HCT116 (cell line): Measurements from ENCODE around the gene DNM3. TPM values are rescaled to one million over a fixed set of nuclear protein-coding genes. Genes with fewer than 3 reads are reported as not detected.

ENCODE experiments used
- ATAC-seq: fragments of 200-7000 bp; cut with Tn5 transposase; 2 replicates; pipeline ENCODE4 v1.9.1; 2020; ENCODE audit warnings: mild to moderate bottlenecking, moderate library complexity
- BruUV-seq: library from RNA; stranded (reverse); fragments of 400-500 nt; replicated peaks from 2 replicates; lab custom pipeline; 2021; lab: Mats Ljungman, UMichigan
- CTCF ChIA-PET: fragments of 300-600 bp; sonication (Branson Sonifier 250); formaldehyde crosslinking; loops from one replicate; lab custom pipeline; 2021; ENCODE audit warnings: antibody characterized with exemption; lab: Charles Lee
- POLR2A ChIA-PET: fragments of 300-600, 350-600 bp; sonication (Branson Sonifier 250); formaldehyde crosslinking; loops from one replicate; lab custom pipeline; 2021; ENCODE audit warnings: antibody characterized with exemption; lab: Charles Lee
- RAD21 ChIA-PET, 2 experiments: fragments of 300-600 bp; sonication (Branson Sonifier 250); formaldehyde crosslinking; loops; one replicate each; lab custom pipeline; 2023; ENCODE audit warnings: low total read pairs in 2 of 2; ENCODE audit not compliant: uncharacterized antibody in 2 of 2, unreplicated experiment in 2 of 2, low non-redundant PET in 1 of 2; lab: Charles Lee
- DNase-seq: peaks from one replicate; pipeline ENCODE4 v3.0.0-alpha.2; 2010; ENCODE audit warnings: low read depth, low spot score
- H2AFZ ChIP-seq: fragments of 200-600 bp; shearing (Covaris generic), sonication (generic); 2 replicates; pipeline ENCODE4 v1.6.1; 2017; ENCODE audit warnings: low read depth, mixed run types, mixed read lengths, antibody characterized with exemption, low read length; ENCODE audit not compliant: poor library complexity, severe bottlenecking
- H3K27ac ChIP-seq: 2 replicates; pipeline ENCODE4 v1.5.1; 2012; ENCODE audit warnings: low read depth, low read length
- H3K27me3 ChIP-seq: fragments of 200-600 bp; sonication (generic); 2 replicates; pipeline ENCODE4 v1.6.1; 2016; ENCODE audit warnings: mixed run types, low read length, mixed read lengths; ENCODE audit not compliant: insufficient read depth
- H3K36me3 ChIP-seq, 2 experiments: fragments of 200-500 bp in 1 of 2; fragments of 200-600 bp in 1 of 2; sonication (Bioruptor generic) in 1 of 2; sonication (generic) in 1 of 2; 2 replicates each; pipeline versions ENCODE4 v1.5.1 to v1.6.1; 2014 to 2016; ENCODE audit warnings: low read length in 2 of 2, inconsistent platforms in 1 of 2, mixed read lengths in 1 of 2, mixed run types in 1 of 2; ENCODE audit not compliant: insufficient read depth in 2 of 2, control insufficient read depth in 1 of 2
- H3K4me1 ChIP-seq, 2 experiments: fragments of 200-600 bp in 1 of 2; sonication (generic) in 1 of 2; 2 replicates each; pipeline versions ENCODE4 v1.5.1 to v1.6.1; 2012 to 2017; ENCODE audit warnings: low read length in 2 of 2, inconsistent platforms in 1 of 2, mild to moderate bottlenecking in 1 of 2, mixed read lengths in 1 of 2, mixed run types in 1 of 2, moderate library complexity in 1 of 2; ENCODE audit not compliant: insufficient read depth in 2 of 2, control insufficient read depth in 1 of 2
- H3K4me2 ChIP-seq: fragments of 200-600 bp; sonication (generic); 2 replicates; pipeline ENCODE4 v1.6.1; 2017; ENCODE audit warnings: mixed run types, low read length, mixed read lengths
- H3K4me3 ChIP-seq, 2 experiments: fragments of 200-600 bp in 1 of 2; sonication (generic) in 1 of 2; replicated peaks in 1 of 2; 2 replicates each; pipeline ENCODE4 v1.5.1; 2011 to 2016; ENCODE audit warnings: low read length in 2 of 2, control low read depth in 1 of 2, low read depth in 1 of 2, mild to moderate bottlenecking in 1 of 2, mixed read lengths in 1 of 2, mixed run types in 1 of 2
- H3K79me2 ChIP-seq: fragments of 200-600 bp; sonication (generic); 2 replicates; pipeline ENCODE4 v1.6.1; 2017; ENCODE audit warnings: mild to moderate bottlenecking, mixed run types, low read length, moderate library complexity, mixed read lengths; ENCODE audit not compliant: insufficient read depth
- H3K9ac ChIP-seq: fragments of 200-600 bp; sonication (generic); 2 replicates; pipeline ENCODE4 v1.6.1; 2016; ENCODE audit warnings: low read length, mixed read lengths
- H3K9me2 ChIP-seq: fragments of 200-600 bp; sonication (generic), shearing (Covaris generic); 2 replicates; pipeline ENCODE4 v1.6.1; 2017; ENCODE audit warnings: mixed run types, mild to moderate bottlenecking, moderate library complexity; ENCODE audit not compliant: insufficient read depth
- H3K9me3 ChIP-seq, 2 experiments: fragments of 200-500 bp in 1 of 2; fragments of 200-600 bp in 1 of 2; sonication (Bioruptor generic) in 1 of 2; sonication (generic) in 1 of 2; 2 replicates each; pipeline ENCODE4 v1.6.1; 2014 to 2017; ENCODE audit warnings: low read length in 2 of 2, mixed read lengths in 2 of 2, inconsistent platforms in 1 of 2, low read depth in 1 of 2, mild to moderate bottlenecking in 1 of 2, mixed run types in 1 of 2, moderate library complexity in 1 of 2; ENCODE audit not compliant: control insufficient read depth in 1 of 2, insufficient read depth in 1 of 2
- H4K20me1 ChIP-seq: fragments of 200-600 bp; sonication (generic), shearing (Covaris generic); 2 replicates; pipeline ENCODE4 v1.6.1; 2017; ENCODE audit warnings: mixed run types, mild to moderate bottlenecking, moderate library complexity; ENCODE audit not compliant: insufficient read depth
- ATF3 ChIP-seq: IDR thresholded peaks from 2 replicates; pipeline ENCODE4 v1.6.1; 2012
- CBX3 ChIP-seq: IDR thresholded peaks from 2 replicates; pipeline ENCODE4 v1.6.1; 2012; ENCODE audit warnings: low read depth
- CTCF ChIP-seq, 3 experiments: fragments of 200-600 bp in 1 of 3; sonication (generic) in 1 of 3; IDR thresholded peaks in 2 of 3; conservative IDR thresholded peaks in 1 of 3; 2 replicates each; pipeline ENCODE4 v1.5.1; 2012 to 2017; ENCODE audit warnings: low read depth in 2 of 3, low read length in 2 of 3, antibody characterized with exemption in 1 of 3, borderline replicate concordance in 1 of 3, control low read depth in 1 of 3, mild to moderate bottlenecking in 1 of 3, mixed read lengths in 1 of 3, mixed run types in 1 of 3, moderate library complexity in 1 of 3; ENCODE audit not compliant: insufficient read depth in 1 of 3
- EGR1 ChIP-seq: IDR thresholded peaks from 2 replicates; pipeline ENCODE4 v1.6.1; 2012; ENCODE audit warnings: low read depth
- EZH2 ChIP-seq: fragments of 200-600 bp; sonication (generic); IDR thresholded peaks from 2 replicates; pipeline ENCODE4 v1.6.1; 2017; ENCODE audit warnings: antibody characterized with exemption, mixed run types
- FOSL1 ChIP-seq: IDR thresholded peaks from 2 replicates; pipeline ENCODE4 v1.6.1; 2012; ENCODE audit warnings: low read depth
- JUND ChIP-seq: IDR thresholded peaks from 2 replicates; pipeline ENCODE4 v1.6.1; 2012
- MAX ChIP-seq: IDR thresholded peaks from 2 replicates; pipeline ENCODE4 v1.6.1; 2012
- POLR2A ChIP-seq: IDR thresholded peaks from 2 replicates; pipeline ENCODE4 v1.7.0; 2011; ENCODE audit warnings: borderline replicate concordance; ENCODE audit not compliant: insufficient read depth, insufficient read length; ENCODE audit errors: extremely low read depth
- REST ChIP-seq: IDR thresholded peaks from 2 replicates; pipeline ENCODE4 v1.6.1; 2012; ENCODE audit warnings: low read depth
- SIN3A ChIP-seq: IDR thresholded peaks from 2 replicates; pipeline ENCODE4 v1.6.1; 2012; ENCODE audit warnings: low read depth
- SP1 ChIP-seq: IDR thresholded peaks from 2 replicates; pipeline ENCODE4 v1.6.1; 2012; ENCODE audit warnings: low read depth
- SRF ChIP-seq: IDR thresholded peaks from 2 replicates; pipeline ENCODE4 v1.6.1; 2012; ENCODE audit warnings: low read depth
- TCF7L2 ChIP-seq: IDR thresholded peaks from 2 replicates; pipeline ENCODE4 v1.7.0; 2011; ENCODE audit warnings: borderline replicate concordance, inconsistent platforms; ENCODE audit not compliant: insufficient read depth, insufficient read length; ENCODE audit errors: extremely low read depth
- YY1 ChIP-seq: IDR thresholded peaks from 2 replicates; pipeline ENCODE4 v1.6.1; 2011; ENCODE audit warnings: low read length, low read depth, moderate library complexity, mild to moderate bottlenecking; ENCODE audit not compliant: insufficient replicate concordance; ENCODE audit errors: extremely low read depth
- ZBTB33 ChIP-seq: IDR thresholded peaks from 2 replicates; pipeline ENCODE4 v1.6.1; 2011; ENCODE audit warnings: mild to moderate bottlenecking, low read length, moderate library complexity; ENCODE audit not compliant: insufficient replicate concordance; ENCODE audit errors: extremely low read depth
- ZFX ChIP-seq: fragments of 450-650 bp; IDR thresholded peaks from 2 replicates; pipeline ENCODE4 v1.6.1; 2017
- ZNF274 ChIP-seq: fragments of 200-500 bp; sonication (Bioruptor generic); IDR thresholded peaks from 2 replicates; pipeline ENCODE4 v1.6.1; 2014; ENCODE audit warnings: mild to moderate bottlenecking, low read depth, low read length, inconsistent platforms
- intact Hi-C: fragments of 100-400 bp; cut with micrococcal nuclease; formaldehyde crosslinking; loops from 2 replicates; pipeline ENCODE4 v1.10.0; 2022
- total RNA-seq: library from RNA; stranded (reverse); gene quantifications from one replicate; pipeline ENCODE4 v1.2.1, GENCODE V29; 2021; ENCODE audit not compliant: unreplicated experiment

DNM3 gene
- total RNA-seq, 1 experiment from 2014 or later = 3.1 TPM

- ChIA-PET CTCF (interaction anchor here (1.2 to 1.3 kb wide), 4 partner anchors 26 to 441 kb away, joined by 3 to 5 read pairs (median 4); no protein-coding TSS in a partner anchor), POLR2A (no interaction called here), RAD21 (no interaction called here)
- peak within 1 kb of the TSS; percentile 88 for H2AFZ ChIP-seq
- peaks cover 19% of the 10 kb centered on the region for H3K79me2 ChIP-seq
- BruUV-seq = TSS peak; percentile 64
- no peaks in the 10 kb centered on the region for H3K9me2 ChIP-seq
- no peaks in the 10 kb centered on the region; a peak in 1 of 4 replicates for H3K36me3 ChIP-seq
- intact Hi-C loops = loop anchor here (2.0 to 5.0 kb wide), 2 partner anchors 442 to 799 kb away; no protein-coding TSS in a partner anchor
- ATAC-seq = peak; percentile 98
- H3K9ac ChIP-seq = peak within 1 kb of the TSS; percentile 88
- peak; percentile 81 for DNase-seq
- peak within 1 kb of the TSS; percentile 51 for H3K27ac ChIP-seq
- H3K27me3 ChIP-seq = no peaks in the 10 kb centered on the region
- no peaks in the 10 kb centered on the region for H3K9me3 ChIP-seq
- H3K4me1 ChIP-seq = peaks cover 4 to 13% of the 10 kb centered on the region in 2 experiments; a peak in 2 of 4 replicates
- peak within 1 kb of the TSS; percentile 78 to 81 for H3K4me3 ChIP-seq
- no peaks in the 10 kb centered on the region for H4K20me1 ChIP-seq
- H3K4me2 ChIP-seq = peak within 1 kb of the TSS; percentile 66
- TF ChIP-seq SRF (peak; percentile 62; the same call in 1 of the 2 replicates), SP1 (no peak; the same call in 1 of the 2 replicates), CBX3 (peak; percentile 91), TCF7L2 (peak; percentile 21), ATF3 (no peak), REST (no peak), EZH2 (no peak), MAX (peak; percentile 61), SIN3A (peak; percentile 66), ZFX (peak; percentile 63; the same call in 1 of the 2 replicates), ZNF274 (no peak), EGR1 (no peak), ZBTB33 (no peak), JUND (no peak), YY1 (peak; percentile 59), CTCF (IDR thresholded peaks at IDR 0.05 in 2 of 3, conservative IDR thresholded peaks at IDR 0.05 in 1 of 3; ENCODE audit: borderline replicate concordance in 1 of 3, insufficient read depth in 1 of 3, low read depth in 2 of 3, low read length in 2 of 3) (peak; percentile 81 to 92 (median 82)), POLR2A (no peak), FOSL1 (no peak; the same call in 1 of the 2 replicates)
Observed at GRCh38 chr1:172443666-172444453, 602.6 kb downstream of the DNM3 start, which contains the start of gene PIGC. PIGC (minus strand) TSS chr1:172444069; CDS start chr1:172442622, 1,447 bp downstream.
